Midbrain (tissue), 1 donor: ENCODE data around the gene CCDC78.

ENCODE experiments used
- DNase-seq: peaks from one replicate; lab custom pipeline; 2025; lab: John Stamatoyannopoulos, UW

CCDC78 gene

GRCh38 chr16:677316-678190, 48.7 kb downstream of the CCDC78 start:
- no peak for DNase-seq

- DNase-seq = no peak
These were observed 49.3 kb downstream of the CCDC78 start for GRCh38 chr16:676913-677312.

GRCh38 chr16:676565-676902, 49.7 kb downstream of the CCDC78 start:
- DNase-seq = no peak

GRCh38 chr16:675884-676564, 50.2 kb downstream of the CCDC78 start:
- no peak for DNase-seq

- peak; percentile 52 for DNase-seq
These were observed 51.0 kb downstream of the CCDC78 start, which contains the start of gene RHBDL1 for GRCh38 chr16:674968-675883. TSS of gene RHBDL1 (plus strand) at chr16:675671. CDS start at chr16:675791, 120 bp downstream.

- DNase-seq = no peak
These were observed 51.9 kb downstream of the CCDC78 start for GRCh38 chr16:674214-674881.

GRCh38 chr16:673399-673991, 52.7 kb downstream of the CCDC78 start:
- no peak for DNase-seq

- DNase-seq = no peak
These were observed 53.4 kb downstream of the CCDC78 start for GRCh38 chr16:672851-673250.
